Naive thymus-derived CD8-positive, alpha-beta T cell (primary cell): Measurements from ENCODE around the gene LPCAT2. TPM values are rescaled to one million over a fixed set of nuclear protein-coding genes. Genes with fewer than 3 reads are reported as not detected.

Experiments
- ATAC-seq, 2 donors: fragments of 150-1000 bp; cut with Tn5 transposase in 1 of 2; sonication (Bioruptor Pico), chemical (Tn5 transposase) in 1 of 2; 1 replicate in 1 of 2; 2 replicates in 1 of 2; pipeline ENCODE4 v1.10.0; 2021; ENCODE audit warnings: mild to moderate bottlenecking in 2 of 2, moderate library complexity in 2 of 2
- POLR2A ChIA-PET: fragments of 350-600 bp; sonication (Branson Sonifier 250); formaldehyde crosslinking; loops from one replicate; lab custom pipeline; 2021; ENCODE audit warnings: antibody characterized with exemption; lab: Charles Lee
- DNase-seq, 10 donors: peaks; one replicate each; pipeline versions ENCODE4 v3.0.0 to v3.0.0-alpha.2; 2020 to 2022
- H3K27ac Mint-ChIP-seq, 10 donors: one replicate each; pipeline ENCODE4 v1.8.0; 2020 to 2022; ENCODE audit warnings: mild to moderate bottlenecking in 10 of 10, mixed read lengths in 10 of 10, moderate library complexity in 4 of 10, inconsistent platforms in 1 of 10
- H3K27me3 Mint-ChIP-seq, 5 donors: one replicate each; pipeline ENCODE4 v1.8.0; 2021 to 2022; ENCODE audit warnings: mixed read lengths in 5 of 5
- H3K36me3 Mint-ChIP-seq, 3 donors: one replicate each; pipeline ENCODE4 v1.8.0; 2020 to 2022; ENCODE audit warnings: mixed read lengths in 3 of 3, mild to moderate bottlenecking in 2 of 3, inconsistent platforms in 1 of 3
- H3K4me1 Mint-ChIP-seq, 4 donors: one replicate each; pipeline ENCODE4 v1.8.0; 2021 to 2022; ENCODE audit warnings: mixed read lengths in 4 of 4
- H3K4me3 Mint-ChIP-seq, 10 donors: one replicate each; pipeline ENCODE4 v1.8.0; 2020 to 2022; ENCODE audit warnings: mild to moderate bottlenecking in 10 of 10, mixed read lengths in 10 of 10, moderate library complexity in 6 of 10, inconsistent platforms in 1 of 10
- H3K9me3 Mint-ChIP-seq, 9 donors: one replicate each; pipeline ENCODE4 v1.8.0; 2020 to 2022; ENCODE audit warnings: mixed read lengths in 9 of 9, mild to moderate bottlenecking in 3 of 9, inconsistent platforms in 1 of 9, moderate library complexity in 1 of 9
- polyA plus RNA-seq, 3 donors: library from polyadenylated mRNA; unstranded; fragments of 300-500 nt; fragmentation: Illumina TruSeq; gene quantifications; one replicate each; pipeline ENCODE4 v1.2.3, GENCODE V29; 2021
- total RNA-seq, 8 experiments: library from RNA in 2 of 8; stranded (reverse) in 2 of 8; gene quantifications; one replicate each; pipeline ENCODE4 v1.2.3 and lab custom pipeline; 2021 to 2026

The LPCAT2 gene
- total and polyA plus RNA-seq, 5 experiments from 2014 or later: 0.70 TPM; not detected in 4

DNA sequence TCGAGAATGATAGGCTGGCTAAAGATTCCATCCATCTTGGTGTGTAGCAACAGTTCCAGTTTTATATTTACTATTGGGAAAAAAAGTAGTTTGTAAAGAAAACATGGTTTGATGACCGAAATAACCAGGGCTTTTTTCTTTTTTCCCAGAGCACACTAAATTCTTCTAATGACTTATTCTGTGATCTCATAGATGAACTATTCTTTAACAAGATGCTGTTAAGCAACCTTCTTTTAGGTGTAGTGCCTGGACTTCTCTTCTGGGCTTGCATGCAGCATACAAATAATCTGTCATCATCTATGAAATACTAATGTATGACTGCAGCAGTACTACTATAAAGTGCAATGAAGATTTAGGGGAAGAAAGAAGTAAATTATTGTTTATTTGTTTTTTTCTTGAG lies 46.6 kb downstream of the LPCAT2 start:
- H3K9me3 Mint-ChIP-seq: peaks cover 0 to 6% (median 0%) of the 10 kb centered on the region in 9 donors
- no peaks in the 10 kb centered on the region for H3K4me1 Mint-ChIP-seq
- H3K4me3 Mint-ChIP-seq: no peak overlapping the region
- ATAC-seq (no peak), DNase-seq (no peak)
- POLR2A ChIA-PET: no interaction called here
- H3K36me3 Mint-ChIP-seq: no peaks in the 10 kb centered on the region
- H3K27ac Mint-ChIP-seq: no peak overlapping the region
- peaks cover 0 to 12% (median 3%) of the 10 kb centered on the region in 5 donors for H3K27me3 Mint-ChIP-seq

DNA sequence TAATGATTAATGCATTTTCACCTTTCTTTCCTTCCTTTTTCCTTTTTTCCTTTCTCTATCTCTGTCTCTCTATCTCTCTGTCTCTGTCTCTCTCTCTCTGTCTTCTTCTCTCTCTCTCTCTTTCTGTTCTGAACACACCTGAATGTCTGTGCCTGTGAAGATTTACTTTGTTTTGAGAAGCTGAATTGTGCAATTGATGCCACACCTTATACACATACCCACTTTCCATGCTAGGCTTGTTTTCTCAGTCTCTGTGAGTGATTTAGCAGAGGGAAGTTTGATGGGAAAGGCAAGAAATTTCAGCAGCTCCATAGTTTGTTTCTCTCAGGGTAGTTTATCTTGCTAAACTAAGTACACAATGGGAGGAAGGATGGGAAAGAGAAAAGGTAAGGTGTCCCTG lies 48.3 kb downstream of the LPCAT2 start:
- Mint-ChIP-seq H3K9me3 (peaks cover 0 to 6% (median 0%) of the 10 kb centered on the region in 9 donors), H3K27ac (no peak overlapping the region), H3K27me3 (peaks cover 0 to 14% (median 4%) of the 10 kb centered on the region in 5 donors), H3K4me1 (no peaks in the 10 kb centered on the region), H3K4me3 (no peak overlapping the region), H3K36me3 (no peaks in the 10 kb centered on the region)
- DNase-seq (no peak), ATAC-seq (no peak)
- POLR2A ChIA-PET: no interaction called here

DNA sequence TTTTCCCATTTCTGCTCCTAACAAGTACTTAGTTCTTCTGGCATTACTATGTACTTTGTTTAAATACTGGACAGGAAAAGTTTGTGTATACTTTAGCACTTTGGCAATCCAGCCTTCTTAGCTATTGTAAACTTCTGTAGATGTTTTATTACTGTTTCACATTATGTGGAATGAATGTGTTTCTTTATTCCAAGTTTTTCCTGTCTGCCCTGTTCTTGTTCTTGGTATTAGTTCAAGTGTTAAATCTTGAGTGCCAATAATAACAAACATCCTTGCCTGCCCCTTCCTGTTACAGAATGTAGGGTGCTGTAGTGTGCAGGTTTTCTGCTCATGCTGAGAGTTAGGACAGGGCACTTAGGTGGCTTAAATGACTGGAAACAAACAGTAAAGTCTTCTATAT lies 50.4 kb downstream of the LPCAT2 start:
- DNase-seq (no peak), ATAC-seq (no peak)
- H3K27me3 Mint-ChIP-seq: peaks cover 0 to 11% (median 8%) of the 10 kb centered on the region in 5 donors
- H3K4me3 Mint-ChIP-seq: no peak overlapping the region
- H3K36me3 Mint-ChIP-seq: no peaks in the 10 kb centered on the region
- peaks cover 0 to 6% (median 0%) of the 10 kb centered on the region in 9 donors for H3K9me3 Mint-ChIP-seq
- no peaks in the 10 kb centered on the region for H3K4me1 Mint-ChIP-seq
- no peak overlapping the region for H3K27ac Mint-ChIP-seq
- POLR2A ChIA-PET: no interaction called here

DNA sequence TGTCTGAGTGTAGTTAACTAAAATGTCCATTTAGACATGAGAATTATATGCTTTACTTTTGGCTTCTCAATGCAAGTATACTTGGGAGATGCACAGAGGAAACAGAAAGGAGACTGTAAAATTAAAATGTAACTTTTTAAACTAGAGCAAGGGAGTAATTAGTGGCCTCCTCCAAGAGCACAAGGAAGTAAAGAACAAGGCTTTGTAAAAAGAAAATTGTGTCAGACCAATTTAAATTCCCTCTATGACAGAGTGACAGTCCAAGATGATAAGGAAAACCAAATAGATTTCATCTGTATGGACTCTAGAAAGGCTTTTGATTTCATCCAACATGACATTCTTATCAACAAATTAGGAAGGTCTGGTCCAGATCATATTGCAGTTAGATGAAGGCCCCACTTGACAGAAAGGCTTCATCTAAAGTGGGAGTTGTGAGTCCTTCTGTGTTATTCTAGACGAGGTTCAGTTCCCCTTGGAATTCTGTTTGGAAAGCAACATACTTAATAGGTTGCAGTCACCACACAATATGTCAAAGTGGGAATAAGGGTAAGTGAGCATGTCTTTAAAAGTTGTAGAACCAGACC lies 51.2 kb downstream of the LPCAT2 start:
- Mint-ChIP-seq H3K27me3 (peaks cover 0 to 11% (median 8%) of the 10 kb centered on the region in 5 donors), H3K27ac (no peak overlapping the region), H3K36me3 (no peaks in the 10 kb centered on the region), H3K4me3 (no peak overlapping the region), H3K9me3 (peaks cover 0 to 6% (median 0%) of the 10 kb centered on the region in 9 donors), H3K4me1 (no peaks in the 10 kb centered on the region)
- POLR2A ChIA-PET: no interaction called here
- DNase-seq: no peak
- no peak for ATAC-seq

DNA sequence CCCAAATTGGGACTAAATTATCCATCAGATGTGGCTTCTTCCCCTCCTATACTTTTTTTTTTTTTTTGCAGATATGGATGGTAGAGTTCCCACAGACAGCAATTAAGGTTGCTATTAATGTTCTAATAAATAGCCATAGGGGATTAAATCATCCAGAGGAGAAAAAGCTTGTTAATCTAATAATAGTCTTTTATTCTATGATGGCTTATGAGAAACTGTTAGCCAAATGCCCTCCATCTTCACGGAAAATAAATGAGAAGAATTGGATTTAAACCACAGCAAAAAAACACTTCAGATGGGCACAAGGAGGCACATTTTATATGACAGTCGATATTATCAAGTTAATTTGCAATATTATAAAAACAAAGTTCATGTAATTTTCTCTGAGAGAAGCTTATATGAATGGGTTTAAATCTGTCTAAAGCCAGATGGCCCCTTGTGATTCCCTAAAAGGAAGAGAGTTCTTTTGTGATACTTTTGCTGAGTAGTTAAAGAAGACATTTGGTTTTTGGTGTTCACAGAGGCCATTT lies 52.5 kb downstream of the LPCAT2 start:
- ATAC-seq (no peak), DNase-seq (no peak)
- POLR2A ChIA-PET: no interaction called here
- no peak overlapping the region for H3K4me3 Mint-ChIP-seq
- H3K36me3 Mint-ChIP-seq: no peaks in the 10 kb centered on the region
- H3K27ac Mint-ChIP-seq: no peak overlapping the region
- peaks cover 0 to 6% (median 0%) of the 10 kb centered on the region in 9 donors for H3K9me3 Mint-ChIP-seq
- H3K4me1 Mint-ChIP-seq: no peaks in the 10 kb centered on the region
- H3K27me3 Mint-ChIP-seq: peaks cover 0 to 11% (median 6%) of the 10 kb centered on the region in 5 donors

DNA sequence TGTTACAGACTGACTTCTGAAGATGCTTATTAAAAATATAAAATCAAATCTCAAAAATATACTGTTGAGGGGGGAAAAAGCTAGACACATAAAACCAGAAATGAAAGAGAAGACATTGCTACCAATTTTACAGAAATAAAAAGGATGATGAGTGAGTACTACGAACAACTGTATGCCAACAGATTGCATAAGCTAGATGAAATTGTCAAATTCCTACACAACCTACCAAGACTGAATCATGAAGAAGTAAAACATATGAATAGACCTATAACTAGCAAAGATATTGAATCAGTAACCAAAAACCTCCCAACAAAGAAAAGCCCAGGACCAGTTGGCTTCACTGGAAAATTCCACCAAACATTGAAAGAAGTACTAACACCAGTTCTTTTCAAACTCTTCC lies 54.1 kb downstream of the LPCAT2 start:
- ATAC-seq (no peak), DNase-seq (no peak)
- Mint-ChIP-seq H3K27me3 (peaks cover 0 to 7% (median 4%) of the 10 kb centered on the region in 5 donors), H3K36me3 (no peaks in the 10 kb centered on the region), H3K4me3 (no peak overlapping the region), H3K27ac (no peak overlapping the region), H3K9me3 (no peaks in the 10 kb centered on the region), H3K4me1 (no peaks in the 10 kb centered on the region)
- POLR2A ChIA-PET: no interaction called here

DNA sequence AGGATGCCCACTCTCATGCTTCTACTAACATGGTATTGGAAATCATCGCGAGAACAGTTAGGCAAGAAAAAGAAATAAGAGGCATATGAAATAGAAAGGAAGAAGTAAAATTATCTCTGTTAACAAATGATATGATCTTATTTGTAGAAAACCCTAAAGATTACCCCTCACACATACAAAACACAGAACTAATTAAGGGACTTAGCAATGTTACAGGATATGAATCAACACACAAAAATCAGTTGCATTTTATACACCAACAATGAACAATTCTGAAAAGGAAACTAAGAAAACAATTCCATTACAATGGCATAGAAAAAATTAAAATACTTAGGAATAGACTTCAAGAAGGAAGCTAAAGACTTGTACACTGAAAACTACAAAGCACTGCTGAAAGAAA lies 54.9 kb downstream of the LPCAT2 start:
- POLR2A ChIA-PET: no interaction called here

DNA sequence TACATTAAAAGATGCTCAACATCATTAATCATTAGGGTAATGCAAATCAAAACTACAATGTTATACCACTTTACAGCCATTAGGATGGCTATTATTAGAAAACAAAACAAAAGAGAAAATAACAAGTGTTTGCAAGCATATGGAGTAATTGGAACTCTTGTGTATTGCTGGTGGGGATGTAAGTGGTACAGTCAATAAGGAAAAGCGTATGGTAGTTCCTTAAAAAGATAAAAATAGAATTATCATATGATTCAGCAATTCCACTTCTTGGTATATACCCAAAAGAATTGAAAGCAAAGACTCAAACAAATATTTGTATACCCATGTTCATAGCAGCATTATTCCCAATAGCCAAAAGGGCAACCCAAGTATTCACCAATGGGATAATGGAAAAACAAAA lies 56.2 kb downstream of the LPCAT2 start:
- ATAC-seq (no peak), DNase-seq (no peak)
- Mint-ChIP-seq H3K9me3 (no peaks in the 10 kb centered on the region), H3K4me3 (no peak overlapping the region), H3K27ac (no peak overlapping the region), H3K27me3 (peaks cover 0 to 7% (median 4%) of the 10 kb centered on the region in 5 donors), H3K36me3 (no peaks in the 10 kb centered on the region), H3K4me1 (no peaks in the 10 kb centered on the region)
- POLR2A ChIA-PET: no interaction called here

More for the DNA sequence above, 54.9 kb downstream of the LPCAT2 start:
- no peak overlapping the region for H3K27ac Mint-ChIP-seq
- DNase-seq (no peak), ATAC-seq (no peak)
- no peaks in the 10 kb centered on the region for H3K9me3 Mint-ChIP-seq
- H3K36me3 Mint-ChIP-seq: no peaks in the 10 kb centered on the region
- H3K27me3 Mint-ChIP-seq: peaks cover 0 to 7% (median 4%) of the 10 kb centered on the region in 5 donors
- H3K4me3 Mint-ChIP-seq: no peak overlapping the region
- no peaks in the 10 kb centered on the region for H3K4me1 Mint-ChIP-seq

DNA sequence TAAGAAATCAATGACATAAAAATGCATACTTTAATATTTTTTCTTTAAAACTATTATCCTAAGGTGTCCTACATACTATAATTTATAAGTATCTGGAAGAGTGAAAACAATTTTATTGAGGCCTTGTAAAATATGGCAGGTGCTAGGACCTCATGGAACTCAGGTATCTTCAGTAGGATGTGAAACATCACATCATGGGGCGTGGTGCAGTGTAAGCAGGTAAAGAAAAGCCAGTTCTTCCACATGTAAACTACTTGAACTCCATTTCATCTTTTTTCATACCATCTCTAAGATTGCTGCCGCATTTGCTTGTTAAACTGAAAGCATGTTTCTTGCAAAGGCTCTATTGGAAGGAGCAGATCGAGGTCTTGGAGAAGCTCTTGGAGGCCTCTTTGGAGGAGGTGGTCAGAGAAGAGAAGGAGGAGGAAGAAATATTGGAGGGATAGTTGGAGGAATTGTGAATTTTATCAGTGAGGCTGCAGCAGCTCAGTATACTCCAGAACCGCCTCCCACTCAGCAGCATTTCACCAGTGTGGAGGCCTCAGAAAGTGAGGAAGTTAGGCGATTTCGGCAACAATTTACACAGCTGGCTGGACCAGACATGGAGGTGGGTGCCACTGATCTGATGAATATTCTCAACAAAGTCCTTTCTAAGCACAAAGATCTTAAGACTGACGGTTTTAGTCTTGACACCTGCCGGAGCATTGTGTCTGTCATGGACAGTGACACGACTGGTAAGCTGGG lies 57.7 kb downstream of the LPCAT2 start, which contains the start of gene CAPNS2:
Gene CAPNS2, plus strand, starts transcription at position 253 of the 744 bp plus-strand sequence. Its CDS starts 73 bp downstream, at position 326.
- Mint-ChIP-seq H3K4me3 (no peak within 1 kb of the TSS), H3K9me3 (no peaks in the 10 kb centered on the region), H3K27ac (no peak within 1 kb of the TSS), H3K4me1 (no peaks in the 10 kb centered on the region), H3K27me3 (peaks cover 0 to 7% (median 4%) of the 10 kb centered on the region in 5 donors), H3K36me3 (no peaks in the 10 kb centered on the region)
- no peak for DNase-seq
- no peak for ATAC-seq
- POLR2A ChIA-PET: no interaction called here

DNA sequence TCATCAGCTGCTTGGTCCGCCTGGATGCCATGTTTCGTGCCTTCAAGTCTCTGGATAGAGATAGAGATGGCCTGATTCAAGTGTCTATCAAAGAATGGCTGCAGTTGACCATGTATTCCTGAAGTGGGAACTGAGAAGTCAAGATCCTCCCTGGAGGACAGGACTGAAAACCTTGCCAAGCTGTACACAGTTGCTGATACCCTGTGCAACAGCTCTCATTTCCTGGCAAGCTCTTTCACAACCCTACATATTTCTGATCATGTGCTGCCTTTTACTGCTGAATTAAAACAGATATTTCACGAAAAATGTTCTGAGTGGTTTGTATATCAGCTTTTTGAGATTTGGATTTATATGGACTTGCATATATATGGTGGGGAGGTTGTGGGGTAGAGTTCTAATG lies 58.5 kb downstream of the LPCAT2 start:
- H3K4me3 Mint-ChIP-seq: no peak overlapping the region
- no peak for DNase-seq
- H3K27me3 Mint-ChIP-seq: peaks cover 0 to 4% (median 2%) of the 10 kb centered on the region in 5 donors
- POLR2A ChIA-PET: no interaction called here
- H3K27ac Mint-ChIP-seq: no peak overlapping the region
- no peak for ATAC-seq
- H3K36me3 Mint-ChIP-seq: no peaks in the 10 kb centered on the region
- H3K9me3 Mint-ChIP-seq: no peaks in the 10 kb centered on the region
- no peaks in the 10 kb centered on the region for H3K4me1 Mint-ChIP-seq

DNA sequence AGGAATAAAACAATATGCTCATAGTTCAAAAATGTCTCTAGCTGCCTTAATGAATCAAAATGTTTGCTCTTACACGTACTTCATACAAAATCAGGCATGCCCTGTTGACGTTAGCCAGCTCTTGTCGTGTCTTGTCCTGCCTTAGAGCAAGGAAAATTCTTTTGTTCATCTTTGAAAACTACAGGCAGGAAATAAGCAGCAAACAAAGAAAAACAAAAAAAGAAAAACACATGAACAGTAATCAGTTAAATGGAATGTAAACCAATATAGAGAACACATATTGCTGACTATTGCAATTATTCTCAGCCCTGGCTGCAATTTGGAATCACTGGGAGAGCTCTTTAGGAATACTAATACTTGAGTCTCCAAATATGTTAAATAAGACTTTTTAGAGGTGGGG lies 59.3 kb downstream of the LPCAT2 start:
- Mint-ChIP-seq H3K9me3 (no peaks in the 10 kb centered on the region), H3K27ac (no peak overlapping the region), H3K36me3 (no peaks in the 10 kb centered on the region), H3K4me3 (no peak overlapping the region), H3K27me3 (peaks cover 0 to 4% (median 1%) of the 10 kb centered on the region in 5 donors), H3K4me1 (no peaks in the 10 kb centered on the region)
- ATAC-seq (no peak), DNase-seq (no peak)
- POLR2A ChIA-PET: no interaction called here

DNA sequence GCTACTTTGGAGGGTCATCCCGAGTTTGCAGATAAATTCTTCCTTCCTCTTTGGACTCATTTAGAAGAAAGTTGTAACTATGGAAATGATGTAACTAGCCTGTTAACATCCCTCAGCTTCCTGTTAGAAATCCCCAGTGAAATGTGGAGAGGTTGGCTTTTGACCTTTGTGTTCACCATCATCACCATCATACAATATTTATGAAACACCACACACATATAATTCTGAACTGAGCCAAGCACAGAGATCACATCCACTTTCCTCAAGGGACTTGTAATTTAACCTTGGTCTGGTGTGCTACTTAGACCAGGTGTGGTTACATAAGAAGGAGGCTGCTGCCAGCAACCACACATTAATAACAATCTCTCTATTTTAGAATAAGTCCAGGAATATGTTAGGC lies 60.2 kb downstream of the LPCAT2 start:
- Mint-ChIP-seq H3K27me3 (peaks cover 0 to 4% (median 1%) of the 10 kb centered on the region in 5 donors), H3K36me3 (no peaks in the 10 kb centered on the region), H3K9me3 (no peaks in the 10 kb centered on the region), H3K4me3 (no peak overlapping the region), H3K4me1 (no peaks in the 10 kb centered on the region), H3K27ac (no peak overlapping the region)
- DNase-seq: no peak
- POLR2A ChIA-PET: no interaction called here
- ATAC-seq: no peak

DNA sequence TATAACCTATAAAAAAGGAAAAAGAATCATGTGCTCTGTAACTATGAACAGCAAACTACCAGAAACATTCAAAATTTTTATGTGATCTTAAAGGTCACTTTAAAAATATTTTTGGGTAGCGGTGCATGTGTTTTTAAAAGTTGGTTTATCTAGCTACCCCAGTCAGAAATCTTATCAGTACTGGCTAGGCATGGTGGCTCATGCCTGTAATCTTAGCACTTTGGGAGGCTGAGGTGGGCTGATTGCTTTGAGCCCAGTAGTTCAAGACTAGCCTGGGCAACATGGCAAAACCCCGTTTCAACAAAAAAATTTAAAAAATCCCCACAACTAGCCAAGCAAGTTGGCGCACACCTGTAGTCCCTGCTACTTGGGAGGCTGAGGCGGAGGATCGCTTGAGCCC lies 61.3 kb downstream of the LPCAT2 start:
- peaks cover 0 to 8% (median 0%) of the 10 kb centered on the region in 4 donors for H3K4me1 Mint-ChIP-seq

More for the DNA sequence above, 61.3 kb downstream of the LPCAT2 start:
- DNase-seq (no peak), ATAC-seq (no peak)
- H3K9me3 Mint-ChIP-seq: no peaks in the 10 kb centered on the region
- POLR2A ChIA-PET: no interaction called here
- H3K36me3 Mint-ChIP-seq: no peaks in the 10 kb centered on the region
- H3K27ac Mint-ChIP-seq: no peak overlapping the region
- no peak overlapping the region for H3K4me3 Mint-ChIP-seq
- H3K27me3 Mint-ChIP-seq: peaks cover 0 to 4% (median 0%) of the 10 kb centered on the region in 5 donors
